SK-N-MC (cell line): ENCODE data around the gene CDHR5.

ENCODE experiments used
- EZH2 ChIP-seq: fragments of 200-600 bp; sonication (generic); IDR thresholded peaks from one replicate; pipeline ENCODE4 v1.6.1; 2017; ENCODE audit warnings: antibody characterized with exemption
- FOXP2 ChIP-seq: optimal IDR thresholded peaks from 2 replicates; pipeline ENCODE3; 2011; ENCODE audit warnings: mild to moderate bottlenecking, moderate library complexity; ENCODE audit not compliant: insufficient read depth; ENCODE audit errors: extremely low read length, control extremely low read depth
- POLR2AphosphoS5 ChIP-seq: IDR thresholded peaks from 2 replicates; pipeline ENCODE4 v1.6.1; 2012; ENCODE audit warnings: mild to moderate bottlenecking, low read depth, low read length, borderline replicate concordance

GRCh38 chr11:656866-657265, 32.1 kb upstream of the CDHR5 start:
- no peak for TF ChIP-seq EZH2
- TF ChIP-seq POLR2AphosphoS5: no peak
- no peak for TF ChIP-seq FOXP2
